ENCODE results near the gene KLHL13.
"Not testable (repeated sequence)": the region's sequence is repeated elsewhere in the genome, so short reads cannot be mapped to it uniquely, and the experiment has no call there.

The KLHL13 gene

GRCh38 chrX:118116713-118117550, at the start of gene KLHL13:
TSS of gene KLHL13 (minus strand) at chrX:118116810. CDS start at chrX:118028473, 88,337 bp downstream.
- DNase-seq = no peak

GRCh38 chrX:118164138-118164537, 47.5 kb upstream of the KLHL13 start:
- no peak for DNase-seq

GRCh38 chrX:118156953-118157608, 40.5 kb upstream of the KLHL13 start:
- DNase-seq = no peak

- DNase-seq = no peak
Observed at GRCh38 chrX:118156254-118156952, 39.8 kb upstream of the KLHL13 start.

GRCh38 chrX:118153270-118153669, 36.7 kb upstream of the KLHL13 start:
- DNase-seq = no peak

GRCh38 chrX:118152721-118153120, 36.1 kb upstream of the KLHL13 start:
- DNase-seq = no peak

- DNase-seq = no peak
Observed at GRCh38 chrX:118148737-118149136, 32.1 kb upstream of the KLHL13 start.

- not testable (repeated sequence) for DNase-seq
Observed at GRCh38 chrX:118147771-118148170, 31.2 kb upstream of the KLHL13 start.

- DNase-seq = no peak
Observed at GRCh38 chrX:118143578-118143977, 27.0 kb upstream of the KLHL13 start.

GRCh38 chrX:118131336-118131735, 14.7 kb upstream of the KLHL13 start:
- DNase-seq = no peak

- DNase-seq = no peak
Observed at GRCh38 chrX:118129681-118130080, 13.1 kb upstream of the KLHL13 start.

GRCh38 chrX:118128724-118129123, 12.1 kb upstream of the KLHL13 start:
- DNase-seq = no peak

- no peak for DNase-seq
Observed at GRCh38 chrX:118126286-118126685, 9.7 kb upstream of the KLHL13 start.

GRCh38 chrX:118124243-118124642, 7.6 kb upstream of the KLHL13 start:
- DNase-seq = not testable (repeated sequence)

- DNase-seq = no peak
Observed at GRCh38 chrX:118117741-118118140, 1.1 kb upstream of the KLHL13 start.

- DNase-seq = no peak
Observed at GRCh38 chrX:118115953-118116712, 477 bp downstream of the KLHL13 start.

- no peak for DNase-seq
Observed at GRCh38 chrX:118114971-118115370, 1.6 kb downstream of the KLHL13 start.

- DNase-seq = no peak
Observed at GRCh38 chrX:118109065-118109464, 7.5 kb downstream of the KLHL13 start.

GRCh38 chrX:118108304-118108703, 8.3 kb downstream of the KLHL13 start:
- DNase-seq = no peak

GRCh38 chrX:118100091-118100490, 16.5 kb downstream of the KLHL13 start:
- DNase-seq = no peak

- DNase-seq = no peak
Observed at GRCh38 chrX:118088084-118088483, 28.5 kb downstream of the KLHL13 start.

- no peak for DNase-seq
Observed at GRCh38 chrX:118074196-118074595, 42.4 kb downstream of the KLHL13 start.
